ENCODE data around the gene GGACT.

Gene GGACT

DNA sequence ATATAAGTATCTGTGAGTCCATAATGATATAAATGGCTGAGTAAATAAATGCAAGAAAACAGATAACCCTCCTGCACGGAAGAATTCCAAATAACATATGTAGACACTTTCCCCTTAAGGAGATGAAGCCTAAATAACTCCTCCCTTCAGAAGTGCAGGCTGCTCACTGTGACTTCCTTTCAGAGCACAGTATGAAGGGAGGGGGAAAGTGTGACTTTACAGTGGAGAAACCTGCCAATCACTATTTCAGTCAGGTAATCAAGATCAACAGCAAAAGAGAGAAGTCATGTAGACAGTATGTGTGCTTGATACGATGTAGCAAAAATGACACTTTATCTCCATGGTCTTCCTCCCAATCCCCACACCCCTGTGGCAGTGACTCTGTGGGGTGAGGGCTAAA lies 7.1 kb downstream of the GGACT start:
- no peak for TF ChIP-seq GATA2 (IDR thresholded peaks at IDR 0.05; ENCODE audit: low read depth, low read length)
- no peak for TF ChIP-seq GATA3 (IDR thresholded peaks at IDR 0.05; ENCODE audit: low read depth, low read length)

DNA sequence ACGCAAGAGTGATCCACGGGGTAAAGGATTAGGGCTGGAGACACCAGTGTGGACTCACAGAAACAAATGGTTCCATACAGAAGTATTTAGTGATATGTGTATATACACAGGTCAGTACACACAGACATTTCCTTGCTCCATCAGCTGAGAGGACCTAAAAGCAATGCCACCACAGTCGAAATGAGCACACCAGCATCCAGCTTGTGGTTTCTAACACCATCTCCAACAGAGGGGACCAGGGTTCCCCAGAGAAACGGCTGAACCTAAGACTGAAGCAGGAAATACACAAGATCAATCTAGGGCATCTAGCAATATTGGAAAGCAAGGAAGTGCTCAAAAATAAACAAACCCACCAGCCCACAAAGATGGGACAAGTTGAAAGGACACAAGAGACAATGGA lies 7.6 kb downstream of the GGACT start:
- no peak for TF ChIP-seq GATA2 (IDR thresholded peaks at IDR 0.05; ENCODE audit: low read depth, low read length)

DNA sequence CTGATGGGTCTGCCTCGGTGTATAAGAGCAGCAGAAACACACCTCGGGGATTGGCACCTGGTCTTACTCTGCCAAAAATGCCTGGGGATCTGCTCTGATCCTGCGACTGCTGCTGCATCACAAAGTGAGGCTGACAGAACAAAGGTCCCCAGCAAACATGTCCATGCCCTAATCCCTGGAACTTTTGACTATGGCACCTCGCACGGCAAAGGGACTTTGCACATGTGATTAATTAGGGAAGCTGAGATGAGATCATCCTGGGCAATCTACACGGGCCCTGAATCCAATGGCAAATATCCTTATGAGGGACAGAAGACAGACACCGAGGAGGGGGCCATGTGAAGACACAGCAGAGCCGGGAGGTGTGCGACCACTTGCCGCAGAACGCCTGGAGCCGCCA lies 8.5 kb downstream of the GGACT start:
- no peak for TF ChIP-seq GATA2 (IDR thresholded peaks at IDR 0.05; ENCODE audit: low read depth, low read length)
- no peak for TF ChIP-seq GATA3 (IDR thresholded peaks at IDR 0.05; ENCODE audit: low read depth, low read length)

DNA sequence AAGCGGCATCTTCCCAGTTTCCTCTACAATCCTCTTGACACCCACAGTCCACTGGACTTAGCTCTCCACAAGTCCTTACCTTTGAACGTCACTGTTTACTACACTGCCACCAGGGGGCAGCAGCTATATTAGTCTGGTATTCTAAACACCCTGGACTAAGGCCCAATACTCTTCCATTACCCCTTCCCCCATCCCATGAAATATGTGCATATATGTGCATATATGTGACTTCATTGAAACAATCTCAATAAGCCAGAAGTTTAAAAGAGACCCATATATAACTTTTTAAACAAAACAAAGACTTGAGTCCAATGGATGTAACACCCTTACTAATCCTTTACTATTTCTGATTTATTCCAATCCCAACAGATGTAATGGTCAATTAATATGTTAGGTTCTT lies 15.5 kb downstream of the GGACT start:
- TF ChIP-seq GATA3 (IDR thresholded peaks at IDR 0.05; ENCODE audit: low read depth, low read length): no peak
- no peak for TF ChIP-seq GATA2 (IDR thresholded peaks at IDR 0.05; ENCODE audit: low read depth, low read length)

DNA sequence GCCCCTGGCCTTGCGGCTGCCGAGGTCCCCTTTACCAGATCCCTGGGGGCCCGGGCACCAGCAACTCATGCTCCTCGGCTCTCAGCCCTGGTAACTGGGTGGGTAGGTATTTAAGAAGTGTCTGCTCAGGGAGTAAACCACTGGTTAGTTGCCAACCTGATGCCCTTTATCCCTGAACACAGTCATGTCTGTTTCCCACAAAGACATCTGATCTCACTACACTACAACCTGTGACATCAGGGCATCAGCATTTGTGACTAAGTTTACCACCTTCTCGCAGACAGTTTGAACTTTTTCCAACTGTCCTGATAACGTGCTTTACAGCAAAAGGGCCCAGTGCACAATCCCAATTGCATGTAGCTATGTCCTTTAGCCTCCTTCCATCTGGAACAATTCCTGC lies 22.0 kb downstream of the GGACT start:
- TF ChIP-seq GATA3 (IDR thresholded peaks at IDR 0.05; ENCODE audit: low read depth, low read length): no peak
- TF ChIP-seq GATA2 (IDR thresholded peaks at IDR 0.05; ENCODE audit: low read depth, low read length): no peak

DNA sequence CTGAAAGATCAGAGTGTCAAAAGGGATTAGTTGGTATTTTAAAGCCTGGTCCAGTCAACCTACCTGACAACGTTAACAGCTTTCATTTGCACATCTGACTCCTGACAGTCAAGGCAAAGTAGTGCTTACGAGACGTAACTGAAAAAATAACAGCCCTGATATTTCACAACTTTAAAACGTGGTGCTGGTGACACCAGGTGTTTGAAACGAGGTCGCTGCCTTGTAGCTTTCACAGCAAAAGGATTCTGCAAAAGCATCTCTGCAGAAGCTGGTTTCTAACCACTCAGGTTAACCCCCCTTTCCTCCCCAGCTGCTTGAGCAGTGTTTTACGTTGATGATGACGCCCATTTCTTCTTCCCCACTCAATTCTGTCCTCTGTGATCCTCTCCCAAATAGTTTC lies 23.3 kb downstream of the GGACT start:
- TF ChIP-seq GATA3 (IDR thresholded peaks at IDR 0.05; ENCODE audit: low read depth, low read length) (no peak), GATA2 (IDR thresholded peaks at IDR 0.05; ENCODE audit: low read depth, low read length) (no peak)

DNA sequence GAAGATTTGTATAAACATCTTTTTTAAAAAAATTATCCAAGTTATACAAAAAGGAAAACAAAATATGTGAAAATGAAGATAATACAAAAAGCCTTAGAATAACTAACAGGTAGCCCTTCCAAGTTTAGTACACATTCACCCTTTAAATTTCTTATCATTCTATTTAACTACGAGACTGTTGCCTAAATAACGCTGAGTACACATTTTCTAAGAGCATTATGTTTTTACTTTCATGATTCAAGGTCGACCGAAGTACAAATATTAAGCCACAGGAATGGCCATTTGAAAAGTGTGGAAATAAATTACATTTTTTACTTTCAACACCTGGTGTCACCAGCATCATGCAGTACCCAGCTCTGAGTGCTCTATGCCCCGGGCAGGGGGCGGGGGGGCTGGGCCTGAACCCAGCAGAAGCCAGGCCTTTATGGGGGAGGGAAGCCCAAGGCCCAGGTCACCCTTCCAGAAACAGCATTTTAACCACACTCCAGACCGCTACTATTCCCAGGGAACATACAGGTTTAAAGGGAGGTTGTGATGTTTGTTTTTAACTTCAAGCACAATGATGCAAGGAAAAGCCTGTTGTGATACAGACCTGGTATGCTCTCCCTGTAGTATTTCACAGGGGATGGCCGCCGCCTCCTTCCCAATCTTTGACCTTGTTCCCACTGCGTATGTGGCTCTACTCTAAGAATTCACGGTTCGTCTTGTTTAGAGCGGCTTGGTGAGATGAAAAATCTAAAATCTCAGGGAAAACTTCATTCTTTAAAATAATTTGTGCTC lies 24.0 kb downstream of the GGACT start:
- no peak for TF ChIP-seq GATA2 (IDR thresholded peaks at IDR 0.05; ENCODE audit: low read depth, low read length)
- no peak for TF ChIP-seq GATA3 (IDR thresholded peaks at IDR 0.05; ENCODE audit: low read depth, low read length)

DNA sequence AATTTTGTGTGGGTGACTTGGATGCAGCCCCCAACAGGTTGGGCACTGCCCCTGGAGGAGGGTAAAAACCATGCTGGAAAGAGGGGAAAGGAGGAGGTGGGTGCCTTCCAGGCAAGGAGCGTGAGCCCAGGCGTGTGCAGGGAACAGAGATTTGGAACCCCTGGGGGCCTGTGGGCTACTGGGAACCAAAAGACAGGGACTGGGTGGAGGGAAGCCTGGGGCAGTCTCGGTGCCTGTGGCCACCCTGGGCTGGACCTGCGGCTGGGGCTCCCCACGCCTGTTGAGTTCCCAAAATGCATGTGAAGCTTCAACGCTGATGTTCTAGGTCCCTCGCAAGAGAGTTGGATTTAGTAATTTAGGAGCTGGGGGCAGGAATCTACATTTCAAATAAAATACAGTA lies 24.8 kb downstream of the GGACT start:
- no peak for TF ChIP-seq GATA3 (IDR thresholded peaks at IDR 0.05; ENCODE audit: low read depth, low read length)
- TF ChIP-seq GATA2 (IDR thresholded peaks at IDR 0.05; ENCODE audit: low read depth, low read length): no peak

DNA sequence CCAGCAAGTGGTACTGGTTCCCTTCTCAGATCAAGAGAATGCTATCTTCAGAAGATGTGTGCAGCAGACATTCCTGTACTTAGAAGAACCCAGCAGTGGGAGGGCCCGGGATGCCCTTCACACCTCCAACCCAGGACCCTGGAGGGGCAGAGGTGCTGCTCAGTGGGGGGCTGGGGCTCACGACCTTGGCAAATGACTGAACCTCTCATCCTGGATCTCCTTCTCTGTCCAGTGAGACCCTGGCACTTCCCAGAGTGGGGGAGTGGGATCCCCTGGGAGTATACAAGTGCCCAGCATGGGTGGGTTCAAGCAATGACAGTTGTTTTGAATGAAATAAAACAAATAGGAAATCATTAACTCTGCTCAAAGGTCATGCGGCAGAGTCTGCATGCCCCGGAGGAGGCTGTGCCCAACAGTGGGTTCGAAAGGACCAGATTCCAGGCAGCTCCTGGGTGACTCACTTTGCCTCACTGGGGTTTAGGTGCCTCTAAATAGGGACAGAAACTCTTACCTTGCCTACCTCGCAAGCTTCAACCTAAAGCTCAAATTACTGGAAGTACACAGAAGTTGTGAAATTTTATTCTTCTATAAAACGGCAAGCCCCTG lies 26.9 kb downstream of the GGACT start:
- TF ChIP-seq GATA2 (IDR thresholded peaks at IDR 0.05; ENCODE audit: low read depth, low read length) (no peak), GATA3 (IDR thresholded peaks at IDR 0.05; ENCODE audit: low read depth, low read length) (no peak)

DNA sequence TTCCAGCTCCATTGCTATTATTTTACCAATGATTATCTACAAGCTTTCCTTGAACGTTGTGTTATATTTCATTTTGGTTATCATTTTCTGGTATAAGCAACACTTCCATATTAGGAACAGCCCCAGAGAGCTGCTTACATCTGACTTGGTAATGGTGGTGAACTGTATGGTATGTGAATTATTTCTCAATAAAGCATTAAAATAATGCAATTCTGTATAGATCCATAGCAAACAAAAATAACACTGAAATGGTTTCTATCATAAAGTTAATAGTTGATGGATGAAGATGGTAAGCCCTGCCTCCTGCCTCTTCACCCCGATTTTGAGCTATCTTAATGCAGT lies 27.5 kb downstream of the GGACT start:
- TF ChIP-seq GATA2 (IDR thresholded peaks at IDR 0.05; ENCODE audit: low read depth, low read length): no peak

DNA sequence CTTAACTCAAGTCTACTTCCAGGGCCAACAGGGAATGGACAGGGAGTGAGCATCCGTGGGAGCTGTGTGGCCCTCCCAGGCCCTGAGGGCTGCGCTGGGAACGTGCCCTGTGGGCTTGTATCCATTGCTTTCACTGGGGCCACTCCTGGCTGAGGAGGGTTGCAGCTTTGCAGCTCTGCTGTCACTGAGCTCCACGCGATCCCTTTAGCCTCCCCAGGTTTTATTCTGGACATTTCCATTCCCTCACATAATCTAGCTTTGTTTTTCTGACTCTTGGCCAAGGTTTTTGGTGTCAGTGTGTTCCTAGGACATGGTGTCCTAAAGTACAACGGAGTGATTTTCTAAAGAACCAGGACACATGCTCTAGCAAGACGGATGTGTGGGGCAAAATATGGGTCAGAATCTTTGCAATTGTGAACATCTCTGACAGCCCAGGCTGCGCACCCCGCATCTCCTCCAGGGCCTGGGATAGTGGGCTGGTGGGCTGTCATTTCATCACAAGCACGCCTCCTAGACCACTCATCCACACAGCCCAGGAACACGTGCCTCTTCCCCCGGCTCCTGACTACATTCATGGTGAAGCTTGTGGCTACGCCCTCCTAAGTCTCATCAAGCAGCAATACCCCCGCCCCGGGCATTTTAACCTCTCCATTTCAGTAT lies 28.0 kb downstream of the GGACT start:
- TF ChIP-seq GATA3 (IDR thresholded peaks at IDR 0.05; ENCODE audit: low read depth, low read length): no peak
- no peak for TF ChIP-seq GATA2 (IDR thresholded peaks at IDR 0.05; ENCODE audit: low read depth, low read length)

DNA sequence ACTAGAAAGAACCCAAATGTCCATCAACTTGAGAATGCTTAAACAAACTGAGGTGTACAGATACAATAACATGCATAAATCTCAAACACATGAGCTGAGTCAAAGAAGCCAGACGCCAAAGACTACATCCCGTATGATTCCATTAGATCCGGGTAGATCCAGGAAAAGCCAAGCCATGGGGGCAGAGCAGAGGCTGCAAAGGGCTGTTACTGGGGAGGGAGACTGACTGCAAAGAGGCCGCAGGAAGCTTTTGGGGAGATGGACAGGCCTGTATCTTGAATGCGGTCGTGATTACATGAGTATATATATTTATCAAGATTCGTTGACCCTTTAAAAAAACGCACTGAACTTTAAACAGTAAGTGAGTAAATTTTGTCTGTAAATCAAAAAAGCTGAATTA lies 28.7 kb downstream of the GGACT start:
- no peak for TF ChIP-seq GATA2 (IDR thresholded peaks at IDR 0.05; ENCODE audit: low read depth, low read length)
- TF ChIP-seq GATA3 (IDR thresholded peaks at IDR 0.05; ENCODE audit: low read depth, low read length): no peak

DNA sequence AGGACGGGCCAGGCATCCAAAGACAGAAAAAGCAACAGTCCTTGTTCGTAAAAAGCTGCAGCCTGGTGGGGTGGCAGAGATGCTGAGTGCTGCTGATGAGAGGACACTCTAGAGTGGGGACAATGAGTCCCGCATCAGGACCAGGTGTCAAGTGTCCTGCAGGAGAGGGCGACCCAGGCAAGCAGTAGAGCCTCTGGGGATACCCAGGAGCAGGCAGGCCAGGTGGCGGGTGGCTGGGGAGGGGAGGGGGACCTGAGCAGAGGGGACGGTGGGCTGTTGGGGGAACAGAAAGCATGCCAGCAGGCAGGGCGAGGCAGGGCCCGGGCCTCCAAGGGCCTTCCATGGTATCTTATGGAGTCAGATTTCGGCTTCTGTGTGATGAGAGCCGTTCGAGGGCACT lies 35.8 kb downstream of the GGACT start:
- no peak for TF ChIP-seq GATA2 (IDR thresholded peaks at IDR 0.05; ENCODE audit: low read depth, low read length)
- no peak for TF ChIP-seq GATA3 (IDR thresholded peaks at IDR 0.05; ENCODE audit: low read depth, low read length)

DNA sequence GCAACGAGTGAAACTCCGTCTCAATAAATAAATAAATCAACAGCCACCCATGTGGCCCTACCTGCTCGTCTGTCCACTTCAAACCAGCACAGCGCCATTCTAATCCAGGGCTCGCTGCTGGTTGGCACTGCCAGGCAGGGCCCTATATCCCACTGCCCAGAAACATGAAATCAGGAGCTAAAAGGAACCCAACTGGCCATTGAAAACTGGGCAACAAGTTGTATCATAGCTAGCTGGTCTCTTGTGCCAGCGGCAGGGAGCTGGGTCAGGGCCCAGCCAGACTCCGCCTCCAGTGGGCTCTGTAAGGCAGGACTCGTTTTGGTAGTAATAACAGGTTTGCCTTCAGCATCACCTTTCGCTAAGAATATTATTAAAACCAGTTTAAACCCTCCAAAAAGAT lies 39.3 kb downstream of the GGACT start:
- no peak for TF ChIP-seq GATA3 (IDR thresholded peaks at IDR 0.05; ENCODE audit: low read depth, low read length)
- no peak for TF ChIP-seq GATA2 (IDR thresholded peaks at IDR 0.05; ENCODE audit: low read depth, low read length)

DNA sequence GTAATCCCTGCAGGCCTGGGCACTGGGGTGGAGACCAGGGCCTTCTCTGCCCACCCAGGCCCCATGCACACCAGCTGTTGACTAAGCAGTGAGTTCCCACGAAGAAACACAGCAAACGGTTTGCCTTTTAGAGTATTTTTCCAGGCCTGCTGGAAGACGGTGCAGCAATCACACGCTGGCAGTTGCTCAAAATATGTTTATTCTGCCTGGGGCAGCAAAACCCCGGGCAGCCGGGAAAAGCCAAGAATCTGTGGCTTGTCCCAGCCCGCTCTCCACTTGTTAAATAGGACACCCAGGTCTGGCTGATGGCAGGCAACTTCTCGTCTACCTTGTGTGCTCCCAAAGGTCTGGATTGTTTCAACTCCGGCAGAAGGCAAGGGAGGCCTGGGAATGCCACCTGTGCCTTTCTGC lies 40.8 kb downstream of the GGACT start:
- TF ChIP-seq GATA3 (IDR thresholded peaks at IDR 0.05; ENCODE audit: low read depth, low read length): no peak
- TF ChIP-seq GATA2 (IDR thresholded peaks at IDR 0.05; ENCODE audit: low read depth, low read length): no peak
